HEK293 (cell line): ENCODE results near the gene KIRREL3.

ENCODE experiments used
- CTCF ChIP-seq: fragments of 450-650 bp; formaldehyde crosslinking; IDR thresholded peaks from 2 replicates; pipeline ENCODE4 v1.5.1; 2016; ENCODE audit warnings: missing biosample characterization, missing genetic modification characterization
- ZNF121 ChIP-seq: fragments of 450-650 bp; formaldehyde crosslinking; IDR thresholded peaks from 2 replicates; pipeline ENCODE4 v1.5.1; 2016; ENCODE audit warnings: missing biosample characterization, missing genetic modification characterization
- ZNF157 ChIP-seq: fragments of 450-650 bp; formaldehyde crosslinking; IDR thresholded peaks from 2 replicates; pipeline ENCODE4 v1.5.1; 2016; ENCODE audit warnings: missing biosample characterization, missing genetic modification characterization
- ZNF311 ChIP-seq: fragments of 450-650 bp; formaldehyde crosslinking; IDR thresholded peaks from 2 replicates; pipeline ENCODE4 v1.5.1; 2017; ENCODE audit warnings: missing biosample characterization, missing genetic modification characterization, borderline replicate concordance
- ZNF423 ChIP-seq: fragments of 450-650 bp; formaldehyde crosslinking; IDR thresholded peaks from 2 replicates; pipeline ENCODE4 v1.5.1; 2016; ENCODE audit warnings: missing biosample characterization, missing genetic modification characterization
- ZNF596 ChIP-seq: fragments of 450-650 bp; IDR thresholded peaks from 2 replicates; pipeline ENCODE4 v1.5.0; 2018; ENCODE audit warnings: missing biosample characterization, mild to moderate bottlenecking, missing genetic modification characterization, moderate library complexity

- TF ChIP-seq ZNF423 = no peak
- no peak for TF ChIP-seq ZNF596 (tag by site-specific recombination)
- TF ChIP-seq CTCF (tag by site-specific recombination) = no peak
- TF ChIP-seq ZNF121 (tag by site-specific recombination) = no peak
- no peak for TF ChIP-seq ZNF311
- no peak for TF ChIP-seq ZNF157 (tag by site-specific recombination)
These were observed 18.9 kb downstream of the KIRREL3 start for GRCh38 chr11:126981635-126982034.
